Measurements from ENCODE around the gene CHRNB1.

CHRNB1 gene

GRCh38 chr17:7425316-7425715 is 19.5 kb upstream of the CHRNB1 start, which contains the start of gene SPEM2:
Gene SPEM2, plus strand, starts transcription at chr17:7425616. Its CDS starts 73 bp downstream, at chr17:7425689.
- H3K27ac Mint-ChIP-seq = no peak within 1 kb of the TSS
- TF ChIP-seq CTCF (IDR thresholded peaks at IDR 0.05) = no peak
- H3K4me3 Mint-ChIP-seq = no peak within 1 kb of the TSS
- no peak for DNase-seq
- peaks cover 7% of the 10 kb centered on the region for H3K27me3 Mint-ChIP-seq (ENCODE audit: low read depth, poor library complexity)
- peaks cover 24% of the 10 kb centered on the region for H3K4me1 Mint-ChIP-seq
- H3K36me3 Mint-ChIP-seq (ENCODE audit: low read depth) = no peaks in the 10 kb centered on the region
- no peaks in the 10 kb centered on the region for H3K9me3 Mint-ChIP-seq

- no peak overlapping the region for H3K4me3 Mint-ChIP-seq
- no peaks in the 10 kb centered on the region for H3K36me3 Mint-ChIP-seq (ENCODE audit: low read depth)
- no peak for TF ChIP-seq CTCF (IDR thresholded peaks at IDR 0.05)
- H3K9me3 Mint-ChIP-seq = no peaks in the 10 kb centered on the region
- H3K4me1 Mint-ChIP-seq = peaks cover 19% of the 10 kb centered on the region
- no peak for DNase-seq
- no peak overlapping the region for H3K27ac Mint-ChIP-seq
- H3K27me3 Mint-ChIP-seq (ENCODE audit: low read depth, poor library complexity) = peaks cover 7% of the 10 kb centered on the region
Observed at GRCh38 chr17:7425756-7426155, 19.1 kb upstream of the CHRNB1 start.

- Mint-ChIP-seq H3K36me3 (ENCODE audit: low read depth) (no peaks in the 10 kb centered on the region), H3K27ac (no peak overlapping the region), H3K9me3 (no peaks in the 10 kb centered on the region), H3K27me3 (ENCODE audit: low read depth, poor library complexity) (peaks cover 7% of the 10 kb centered on the region), H3K4me1 (peaks cover 13% of the 10 kb centered on the region), H3K4me3 (no peak overlapping the region)
- TF ChIP-seq CTCF (IDR thresholded peaks at IDR 0.05) = no peak
- no peak for DNase-seq
Observed at GRCh38 chr17:7426203-7426863, 18.5 kb upstream of the CHRNB1 start.

- no peak for DNase-seq
- no peak overlapping the region for H3K4me3 Mint-ChIP-seq
- peaks cover 7% of the 10 kb centered on the region for H3K4me1 Mint-ChIP-seq
- H3K36me3 Mint-ChIP-seq (ENCODE audit: low read depth) = no peaks in the 10 kb centered on the region
- H3K27me3 Mint-ChIP-seq (ENCODE audit: low read depth, poor library complexity) = peaks cover 9% of the 10 kb centered on the region
- no peak overlapping the region for H3K27ac Mint-ChIP-seq
- no peak for TF ChIP-seq CTCF (IDR thresholded peaks at IDR 0.05)
- H3K9me3 Mint-ChIP-seq = no peaks in the 10 kb centered on the region
Observed at GRCh38 chr17:7426896-7427489, 17.9 kb upstream of the CHRNB1 start.

GRCh38 chr17:7427549-7427948 is 17.3 kb upstream of the CHRNB1 start:
- no peak for TF ChIP-seq CTCF (IDR thresholded peaks at IDR 0.05)
- Mint-ChIP-seq H3K4me1 (peaks cover 6% of the 10 kb centered on the region), H3K4me3 (no peak overlapping the region), H3K27ac (no peak overlapping the region), H3K27me3 (ENCODE audit: low read depth, poor library complexity) (peaks cover 10% of the 10 kb centered on the region), H3K36me3 (ENCODE audit: low read depth) (no peaks in the 10 kb centered on the region), H3K9me3 (no peaks in the 10 kb centered on the region)
- no peak for DNase-seq

GRCh38 chr17:7428557-7428956 is 16.3 kb upstream of the CHRNB1 start, which contains the start of gene SPEM3:
Gene SPEM3, plus strand, starts transcription at chr17:7428857. Its CDS starts 46 bp downstream, at chr17:7428903.
- Mint-ChIP-seq H3K4me3 (no peak within 1 kb of the TSS), H3K4me1 (peaks cover 4% of the 10 kb centered on the region), H3K9me3 (no peaks in the 10 kb centered on the region), H3K36me3 (ENCODE audit: low read depth) (no peaks in the 10 kb centered on the region), H3K27me3 (ENCODE audit: low read depth, poor library complexity) (peaks cover 10% of the 10 kb centered on the region), H3K27ac (no peak within 1 kb of the TSS)
- TF ChIP-seq CTCF (IDR thresholded peaks at IDR 0.05) = no peak
- DNase-seq = no peak

Measured in nephron progenitor cell (in vitro differentiated cells).